Endothelial cell of umbilical vein (primary cell): ENCODE data around the gene ENTR1. TPM values are rescaled to one million over a fixed set of nuclear protein-coding genes. Genes with fewer than 3 reads are reported as not detected.

ENCODE experiments used
- BruUV-seq: library from RNA; stranded (reverse); fragments of 400-500 nt; replicated peaks from 2 replicates; lab custom pipeline; 2021; lab: Mats Ljungman, UMichigan
- CTCF ChIA-PET: fragments of 300-600, 350-600 bp; sonication (Branson Sonifier 250); formaldehyde crosslinking; loops from one replicate; lab custom pipeline; 2021; ENCODE audit warnings: antibody characterized with exemption, inconsistent platforms; lab: Charles Lee
- POLR2A ChIA-PET: fragments of 300-600, 350-600 bp; sonication (Branson Sonifier 250); formaldehyde crosslinking; loops from one replicate; lab custom pipeline; 2021; ENCODE audit warnings: antibody characterized with exemption, inconsistent platforms; lab: Charles Lee
- DNase-seq: peaks from one replicate; pipeline ENCODE4 v3.0.0-alpha.2; 2011; ENCODE audit warnings: low read depth, low spot score
- FAIRE-seq: peaks from 2 replicates; lab custom pipeline; 2011; peaks lifted over from hg19 to GRCh38; lab: Jason Lieb, UNC
- H2AFZ ChIP-seq: 2 replicates; pipeline ENCODE4 v1.6.0; 2012; ENCODE audit warnings: low read depth, low read length, control low read depth, inconsistent platforms
- H3K27ac ChIP-seq: 2 replicates; pipeline ENCODE4 v1.5.1; 2011; ENCODE audit warnings: low read depth, mild to moderate bottlenecking, control low read depth, low read length, moderate library complexity; ENCODE audit not compliant: insufficient read depth
- H3K27me3 ChIP-seq, 2 experiments: 2 replicates each; pipeline versions ENCODE4 v1.6.0 to v1.6.1; 2011; ENCODE audit warnings: low read length in 2 of 2, mixed read lengths in 1 of 2; ENCODE audit not compliant: control insufficient read depth in 2 of 2, insufficient read depth in 2 of 2
- H3K36me3 ChIP-seq, 2 experiments: 2 replicates in 1 of 2; 3 replicates in 1 of 2; pipeline ENCODE4 v1.5.1; 2011; ENCODE audit warnings: low read length in 2 of 2, mild to moderate bottlenecking in 1 of 2, moderate library complexity in 1 of 2; ENCODE audit not compliant: control insufficient read depth in 2 of 2, insufficient read depth in 2 of 2; ENCODE audit errors: extremely low read depth in 1 of 2
- H3K4me1 ChIP-seq: 3 replicates; pipeline ENCODE4 v1.5.1; 2011; ENCODE audit warnings: mild to moderate bottlenecking, low read length; ENCODE audit not compliant: control insufficient read depth, insufficient read depth; ENCODE audit errors: extremely low read depth
- H3K4me2 ChIP-seq: 2 replicates; pipeline ENCODE4 v1.6.1; 2011; ENCODE audit warnings: low read length, control low read depth, mixed read lengths; ENCODE audit not compliant: insufficient read depth
- H3K4me3 ChIP-seq, 3 experiments: fragments of 200-600 bp in 1 of 3; sonication (generic), shearing (Covaris generic) in 1 of 3; replicated peaks in 1 of 3; 2 replicates each; pipeline ENCODE4 v1.5.1; 2011 to 2016; ENCODE audit warnings: control low read depth in 3 of 3, low read length in 3 of 3, mild to moderate bottlenecking in 2 of 3, inconsistent platforms in 1 of 3, low read depth in 1 of 3, moderate library complexity in 1 of 3; ENCODE audit not compliant: insufficient read depth in 1 of 3
- H3K79me2 ChIP-seq: 2 replicates; pipeline ENCODE4 v1.6.0; 2012; ENCODE audit warnings: low read length, inconsistent platforms; ENCODE audit not compliant: control insufficient read depth, insufficient read depth
- H3K9ac ChIP-seq: replicated peaks from 2 replicates; pipeline ENCODE3; 2011; ENCODE audit warnings: low read length, control low read depth; ENCODE audit not compliant: insufficient read depth; ENCODE audit errors: extremely low read depth
- H3K9me1 ChIP-seq: replicated peaks from 3 replicates; pipeline ENCODE4 v1.6.0; 2011; ENCODE audit warnings: mild to moderate bottlenecking, low read length; ENCODE audit not compliant: control insufficient read depth, insufficient read depth; ENCODE audit errors: extremely low read depth
- H3K9me3 ChIP-seq: replicated peaks from 2 replicates; pipeline ENCODE4 v1.5.1; 2012; ENCODE audit warnings: low read length, inconsistent platforms; ENCODE audit not compliant: control insufficient read depth, insufficient read depth
- H4K20me1 ChIP-seq: replicated peaks from 2 replicates; pipeline ENCODE3; 2011; ENCODE audit warnings: mild to moderate bottlenecking, low read length; ENCODE audit not compliant: control insufficient read depth, insufficient read depth; ENCODE audit errors: extremely low read depth
- EZH2 ChIP-seq: IDR thresholded peaks from 2 replicates; pipeline ENCODE4 v1.6.1; 2012; ENCODE audit warnings: borderline replicate concordance, low read depth, mild to moderate bottlenecking, moderate library complexity, low read length, inconsistent platforms; ENCODE audit not compliant: severe bottlenecking
- FOS ChIP-seq: IDR thresholded peaks from 2 replicates; pipeline ENCODE4 v1.6.1; 2011; ENCODE audit warnings: mild to moderate bottlenecking, low read length, moderate library complexity, borderline replicate concordance; ENCODE audit not compliant: insufficient read depth
- GATA2 ChIP-seq: IDR thresholded peaks from 2 replicates; pipeline ENCODE4 v1.7.0; 2011; ENCODE audit warnings: low read depth, mild to moderate bottlenecking, moderate library complexity, mixed read lengths, low read length; ENCODE audit not compliant: insufficient read length, insufficient read depth
- JUN ChIP-seq: IDR thresholded peaks from 2 replicates; pipeline ENCODE4 v1.6.1; 2011; ENCODE audit warnings: borderline replicate concordance, low read depth; ENCODE audit not compliant: insufficient read length, insufficient read depth
- MYC ChIP-seq: IDR thresholded peaks from one replicate; pipeline ENCODE4 v1.6.1; 2011; ENCODE audit warnings: mild to moderate bottlenecking, low read depth, low read length
- POLR2A ChIP-seq: IDR thresholded peaks from 2 replicates; pipeline ENCODE4 v1.6.1; 2012; ENCODE audit warnings: low read depth, mild to moderate bottlenecking, control low read depth, low read length
- POLR2AphosphoS5 ChIP-seq: IDR thresholded peaks from 2 replicates; pipeline ENCODE4 v1.6.1; 2012; ENCODE audit warnings: low read depth, mild to moderate bottlenecking, control low read depth, low read length, moderate library complexity; ENCODE audit not compliant: insufficient read depth
- dilution Hi-C: fragments of 300-500 bp; cut with MboI; formaldehyde crosslinking; loops from one replicate; pipeline ENCODE4 v1.15.0; 2019; ENCODE audit warnings: low sequenced_read_pairs; ENCODE audit not compliant: extremely low pct_ligation_motif_present
- intact Hi-C: fragments of 100-400 bp; cut with micrococcal nuclease; formaldehyde crosslinking; loops from one replicate; pipeline ENCODE4 v1.10.0; 2022
- polyA plus RNA-seq, 4 experiments: library from polyadenylated mRNA; depleted of rRNA in 3 of 4; stranded (reverse) in 3 of 4; unstranded in 1 of 4; fragments of >200 nt; gene quantifications; 2 replicates each; pipeline versions ENCODE4 v1.2.1 to v1.2.3, GENCODE V29; 2011 to 2012; ENCODE audit warnings: missing spikeins in 1 of 4
- total RNA-seq: library from RNA; stranded (reverse); gene quantifications from 2 replicates; pipeline ENCODE4 v1.2.3, GENCODE V29; 2021
- TF ChIP-seq, protein P1 (sequence below), 2 donors: IDR thresholded peaks; 1 replicate in 1 of 2; 2 replicates in 1 of 2; pipeline ENCODE4 v1.5.1; 2011; ENCODE audit warnings: low read length in 2 of 2, mild to moderate bottlenecking in 2 of 2, moderate library complexity in 2 of 2, control low read depth in 1 of 2, inconsistent platforms in 1 of 2, low read depth in 1 of 2; ENCODE audit not compliant: insufficient read depth in 1 of 2; ENCODE audit errors: extremely low read depth in 1 of 2
- TF ChIP-seq, protein P2 (sequence below): IDR thresholded peaks from 2 replicates; pipeline ENCODE4 v1.6.1; 2011; ENCODE audit not compliant: insufficient read depth, insufficient read length

Gene ENTR1
- total and polyA plus RNA-seq, 2 donors (not counting 3 experiments of a cell fraction or from before 2014, with no cell fraction given) = 36.0 to 61.6 TPM

DNA sequence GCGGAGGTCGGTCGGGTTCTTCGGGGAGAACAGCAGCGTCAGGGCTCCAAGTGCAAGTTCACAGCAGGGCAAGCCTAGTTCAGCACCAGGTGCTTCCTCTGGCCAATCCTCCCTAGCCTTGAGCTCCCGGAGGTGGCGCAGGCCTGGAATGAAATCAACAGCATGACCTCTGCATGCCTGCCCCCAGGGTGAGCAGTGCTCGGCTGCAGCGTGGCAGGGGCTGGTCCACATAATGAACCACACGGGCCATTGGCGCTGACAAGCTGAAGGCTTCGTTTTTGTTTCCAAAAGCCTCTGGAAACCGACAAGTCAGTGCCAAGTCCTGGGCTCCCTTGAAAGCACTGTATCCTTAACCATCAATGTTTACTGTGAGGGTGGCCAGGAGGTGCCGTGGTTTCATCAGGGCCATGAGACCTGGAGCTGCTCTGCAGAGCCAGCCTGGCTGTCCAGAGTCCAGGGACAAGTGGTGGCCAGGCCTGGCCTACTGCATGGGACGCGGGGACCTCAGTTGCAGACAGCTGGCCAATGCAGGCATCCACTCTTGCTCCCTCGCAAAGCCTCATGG lies 31.3 kb upstream of the ENTR1 start:
- intact Hi-C loops = no loop called here
- ChIA-PET CTCF (no interaction called here), POLR2A (no interaction called here)
- TF ChIP-seq FOS (no peak), MYC (no peak), POLR2AphosphoS5 (no peak), GATA2 (no peak), POLR2A (no peak), JUN (no peak), EZH2 (no peak)
- TF ChIP-seq, protein P1, sequence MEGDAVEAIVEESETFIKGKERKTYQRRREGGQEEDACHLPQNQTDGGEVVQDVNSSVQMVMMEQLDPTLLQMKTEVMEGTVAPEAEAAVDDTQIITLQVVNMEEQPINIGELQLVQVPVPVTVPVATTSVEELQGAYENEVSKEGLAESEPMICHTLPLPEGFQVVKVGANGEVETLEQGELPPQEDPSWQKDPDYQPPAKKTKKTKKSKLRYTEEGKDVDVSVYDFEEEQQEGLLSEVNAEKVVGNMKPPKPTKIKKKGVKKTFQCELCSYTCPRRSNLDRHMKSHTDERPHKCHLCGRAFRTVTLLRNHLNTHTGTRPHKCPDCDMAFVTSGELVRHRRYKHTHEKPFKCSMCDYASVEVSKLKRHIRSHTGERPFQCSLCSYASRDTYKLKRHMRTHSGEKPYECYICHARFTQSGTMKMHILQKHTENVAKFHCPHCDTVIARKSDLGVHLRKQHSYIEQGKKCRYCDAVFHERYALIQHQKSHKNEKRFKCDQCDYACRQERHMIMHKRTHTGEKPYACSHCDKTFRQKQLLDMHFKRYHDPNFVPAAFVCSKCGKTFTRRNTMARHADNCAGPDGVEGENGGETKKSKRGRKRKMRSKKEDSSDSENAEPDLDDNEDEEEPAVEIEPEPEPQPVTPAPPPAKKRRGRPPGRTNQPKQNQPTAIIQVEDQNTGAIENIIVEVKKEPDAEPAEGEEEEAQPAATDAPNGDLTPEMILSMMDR (IDR thresholded peaks at IDR 0.05; ENCODE audit: extremely low read depth in 1 of 2, insufficient read depth in 1 of 2, low read depth in 1 of 2, low read length in 2 of 2) = no peak
- TF ChIP-seq, protein P2, sequence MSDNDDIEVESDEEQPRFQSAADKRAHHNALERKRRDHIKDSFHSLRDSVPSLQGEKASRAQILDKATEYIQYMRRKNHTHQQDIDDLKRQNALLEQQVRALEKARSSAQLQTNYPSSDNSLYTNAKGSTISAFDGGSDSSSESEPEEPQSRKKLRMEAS = no peak
- no peak overlapping the region for H3K4me2 ChIP-seq
- H4K20me1 ChIP-seq = no peaks in the 10 kb centered on the region
- H3K36me3 ChIP-seq = peaks cover 12 to 44% of the 10 kb centered on the region in 2 experiments
- H3K79me2 ChIP-seq = peaks cover 27% of the 10 kb centered on the region
- no peaks in the 10 kb centered on the region for H3K9me3 ChIP-seq
- H2AFZ ChIP-seq = no peak overlapping the region
- H3K4me3 ChIP-seq = no peak overlapping the region
- FAIRE-seq (no peak), DNase-seq (no peak)
- no peaks in the 10 kb centered on the region for H3K27me3 ChIP-seq
- H3K9ac ChIP-seq = no peak overlapping the region
- H3K27ac ChIP-seq = no peak overlapping the region
- peaks cover 12% of the 10 kb centered on the region for H3K4me1 ChIP-seq
- H3K9me1 ChIP-seq = no peaks in the 10 kb centered on the region
- no TSS peak for BruUV-seq
- dilution Hi-C loops = no loop called here
